Fibroblast of mammary gland (primary cell): ENCODE measurements around the gene ZBED4.

Experiments
- DNase-seq: peaks from one replicate; pipeline ENCODE4 v3.0.0-alpha.2; 2010; ENCODE audit warnings: low read depth
- H3K4me3 ChIP-seq: 2 replicates; pipeline ENCODE4 v1.5.1; 2011; ENCODE audit warnings: low read depth, mild to moderate bottlenecking, low read length, moderate library complexity; ENCODE audit not compliant: control insufficient read depth
- TF ChIP-seq, protein P1 (sequence below): conservative IDR thresholded peaks from 2 replicates; pipeline ENCODE4 v1.5.1; 2011; ENCODE audit warnings: low read depth, low read length, inconsistent platforms; ENCODE audit not compliant: control insufficient read depth, insufficient read depth

The ZBED4 gene

DNA sequence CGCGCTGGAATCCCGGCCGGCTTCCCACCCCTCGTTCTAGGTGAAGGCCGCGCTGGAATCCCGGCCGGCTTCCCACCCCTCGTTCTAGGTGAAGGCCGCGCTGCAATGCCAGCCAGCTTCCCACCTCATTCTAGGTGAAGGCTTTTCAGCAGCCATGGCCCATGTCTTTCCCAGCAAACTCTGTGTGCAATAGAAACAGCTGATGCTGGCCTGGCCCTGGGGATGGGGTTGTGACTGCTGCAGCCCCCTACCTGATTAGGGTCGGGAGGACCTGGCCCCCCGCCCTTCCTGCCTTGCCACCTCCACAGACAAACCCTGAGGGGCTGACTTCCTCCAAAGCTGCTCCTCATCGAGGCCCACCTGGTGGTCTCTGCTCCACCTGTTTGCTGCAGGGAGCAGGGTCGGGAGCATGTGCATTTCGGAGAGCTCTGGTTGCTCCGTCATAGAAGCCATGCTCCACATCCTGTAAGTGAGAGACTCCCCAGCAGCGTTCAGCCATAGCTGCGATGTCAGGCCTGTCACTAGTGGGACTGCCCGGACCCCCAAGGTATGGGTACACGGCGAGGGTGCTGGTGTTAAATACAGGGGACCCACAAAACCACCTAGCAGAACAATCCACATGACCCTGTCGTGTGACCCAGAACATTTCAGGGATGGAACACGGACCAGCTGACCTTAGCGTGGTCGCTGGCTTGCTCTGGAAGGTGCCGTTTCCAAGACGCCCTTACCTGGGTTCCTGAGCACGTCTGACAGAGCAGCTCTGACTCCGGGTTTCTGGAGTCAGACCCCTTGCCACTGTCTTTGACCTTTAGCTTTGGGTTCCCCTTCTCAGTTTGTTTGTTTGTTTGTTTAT is 3.3 kb downstream of the ZBED4 start:
- TF ChIP-seq, protein P1, sequence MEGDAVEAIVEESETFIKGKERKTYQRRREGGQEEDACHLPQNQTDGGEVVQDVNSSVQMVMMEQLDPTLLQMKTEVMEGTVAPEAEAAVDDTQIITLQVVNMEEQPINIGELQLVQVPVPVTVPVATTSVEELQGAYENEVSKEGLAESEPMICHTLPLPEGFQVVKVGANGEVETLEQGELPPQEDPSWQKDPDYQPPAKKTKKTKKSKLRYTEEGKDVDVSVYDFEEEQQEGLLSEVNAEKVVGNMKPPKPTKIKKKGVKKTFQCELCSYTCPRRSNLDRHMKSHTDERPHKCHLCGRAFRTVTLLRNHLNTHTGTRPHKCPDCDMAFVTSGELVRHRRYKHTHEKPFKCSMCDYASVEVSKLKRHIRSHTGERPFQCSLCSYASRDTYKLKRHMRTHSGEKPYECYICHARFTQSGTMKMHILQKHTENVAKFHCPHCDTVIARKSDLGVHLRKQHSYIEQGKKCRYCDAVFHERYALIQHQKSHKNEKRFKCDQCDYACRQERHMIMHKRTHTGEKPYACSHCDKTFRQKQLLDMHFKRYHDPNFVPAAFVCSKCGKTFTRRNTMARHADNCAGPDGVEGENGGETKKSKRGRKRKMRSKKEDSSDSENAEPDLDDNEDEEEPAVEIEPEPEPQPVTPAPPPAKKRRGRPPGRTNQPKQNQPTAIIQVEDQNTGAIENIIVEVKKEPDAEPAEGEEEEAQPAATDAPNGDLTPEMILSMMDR, result no peak
- no peak overlapping the region for H3K4me3 ChIP-seq
- DNase-seq, result no peak

- no peak for DNase-seq
- H3K4me3 ChIP-seq, result no peak overlapping the region
- TF ChIP-seq, protein P1, result no peak
Observed at GRCh38 chr22:49858827-49859226, 5.2 kb downstream of the ZBED4 start.

GRCh38 chr22:49861642-49862495 is 8.2 kb downstream of the ZBED4 start:
- TF ChIP-seq, protein P1, result no peak
- H3K4me3 ChIP-seq, result no peak overlapping the region
- DNase-seq, result peak; percentile 58

- TF ChIP-seq, protein P1, result no peak
- DNase-seq, result no peak
- H3K4me3 ChIP-seq, result no peak overlapping the region
Observed at GRCh38 chr22:49862496-49862776, 8.8 kb downstream of the ZBED4 start.

DNA sequence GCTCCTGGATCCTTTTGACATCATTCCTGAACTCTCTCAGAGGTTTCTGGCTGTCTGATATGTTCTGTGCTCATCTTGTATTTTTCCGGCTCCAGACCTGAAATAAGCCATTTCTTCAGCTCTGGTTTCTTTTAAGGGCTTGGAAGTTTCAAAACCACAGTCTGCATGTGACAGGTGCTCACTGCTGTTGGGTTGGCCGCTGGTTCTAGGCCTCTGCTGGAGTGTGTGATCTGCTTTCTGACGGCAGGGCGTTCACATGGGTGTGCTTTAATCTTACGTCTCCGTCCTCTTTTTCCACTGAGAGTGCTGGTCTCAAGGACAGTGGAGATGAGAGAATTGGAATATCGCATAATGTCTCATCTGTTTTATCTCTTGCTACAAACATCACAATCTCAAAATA is 10.3 kb downstream of the ZBED4 start:
- H3K4me3 ChIP-seq, result no peak overlapping the region
- TF ChIP-seq, protein P1, result no peak
- no peak for DNase-seq

GRCh38 chr22:49865156-49865555 is 11.5 kb downstream of the ZBED4 start:
- H3K4me3 ChIP-seq, result no peak overlapping the region
- no peak for DNase-seq
- TF ChIP-seq, protein P1, result no peak
